HG03442 (cell line): ENCODE measurements around the gene GSG1L.

Experiments used
- ATAC-seq: cut with Tn5 transposase; IDR thresholded peaks from one replicate; pipeline ENCODE4 v1.9.1; 2021; ENCODE audit warnings: mild to moderate bottlenecking, moderate library complexity; ENCODE audit not compliant: unreplicated experiment

Gene GSG1L

GRCh38 chr16:27800817-27801216 is 262.7 kb downstream of the GSG1L start:
- ATAC-seq, result no peak

GRCh38 chr16:27799896-27800295 is 263.6 kb downstream of the GSG1L start:
- ATAC-seq, result no peak

GRCh38 chr16:27798241-27798640 is 265.3 kb downstream of the GSG1L start:
- ATAC-seq, result no peak

GRCh38 chr16:27795992-27796614 is 267.4 kb downstream of the GSG1L start:
- ATAC-seq, result no peak

DNA sequence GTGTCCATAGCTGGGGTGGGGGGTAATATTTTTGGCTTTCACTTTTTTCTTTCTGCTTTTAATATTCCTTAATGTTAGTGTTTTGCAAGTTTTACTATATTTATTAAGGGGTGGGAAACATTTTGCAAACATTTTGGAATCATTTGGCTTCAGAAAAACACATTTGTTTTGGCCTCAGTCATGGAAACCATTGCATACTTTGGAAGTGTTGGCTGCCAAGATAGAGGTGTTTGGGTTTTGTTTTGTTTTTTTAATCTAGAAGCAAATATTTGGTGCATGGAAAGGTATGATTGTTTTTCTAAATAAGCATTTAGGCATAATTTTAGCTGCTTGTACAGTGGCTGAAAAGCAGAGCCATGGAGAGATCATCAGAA is 270.3 kb downstream of the GSG1L start:
- no peak for ATAC-seq

GRCh38 chr16:27792486-27793248 is 270.8 kb downstream of the GSG1L start:
- no peak for ATAC-seq

- no peak for ATAC-seq
Measured at GRCh38 chr16:27791404-27791719, 272.2 kb downstream of the GSG1L start.

DNA sequence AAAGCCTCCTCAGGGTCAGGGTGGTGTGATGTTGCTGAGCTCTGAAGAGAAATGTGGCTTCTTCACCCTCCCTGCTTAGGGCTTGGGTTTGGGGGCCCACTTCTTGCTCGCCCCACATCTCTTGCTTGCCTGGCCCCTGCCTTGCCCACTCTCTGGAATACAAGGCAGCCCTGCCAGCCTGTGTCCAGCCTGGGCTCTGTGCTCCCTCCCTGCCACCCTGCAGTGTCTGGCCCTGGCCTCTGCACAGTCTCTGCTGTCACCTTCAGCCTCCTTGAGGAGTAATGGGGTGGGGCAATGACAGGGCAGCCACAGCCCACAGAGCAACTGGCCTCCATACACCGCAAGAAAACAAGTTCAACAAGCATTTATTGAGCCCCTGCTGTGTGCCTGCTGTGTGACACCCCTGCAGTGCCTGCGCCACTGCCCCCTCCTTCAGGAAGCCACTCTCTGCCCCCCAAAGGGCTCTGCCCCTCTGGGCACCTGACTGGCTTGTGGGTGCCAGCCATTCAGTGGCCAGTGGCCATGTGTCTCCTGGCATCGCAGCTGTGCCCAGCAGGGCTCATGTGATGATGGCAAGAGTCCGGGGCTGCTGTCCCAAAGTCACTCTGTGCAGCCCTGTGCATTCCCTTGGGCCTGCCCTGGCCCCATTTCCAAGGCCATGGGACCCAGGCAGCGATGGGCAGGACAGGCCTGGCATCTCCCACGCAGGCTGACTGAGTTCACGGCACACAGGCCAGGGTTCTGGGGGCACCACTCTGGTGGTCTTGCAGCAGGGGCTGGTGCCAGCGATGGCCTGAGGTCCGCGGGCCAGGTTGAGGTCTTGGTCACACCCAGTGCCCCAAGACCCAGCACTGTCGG is 272.7 kb downstream of the GSG1L start:
- ATAC-seq, result no peak

DNA sequence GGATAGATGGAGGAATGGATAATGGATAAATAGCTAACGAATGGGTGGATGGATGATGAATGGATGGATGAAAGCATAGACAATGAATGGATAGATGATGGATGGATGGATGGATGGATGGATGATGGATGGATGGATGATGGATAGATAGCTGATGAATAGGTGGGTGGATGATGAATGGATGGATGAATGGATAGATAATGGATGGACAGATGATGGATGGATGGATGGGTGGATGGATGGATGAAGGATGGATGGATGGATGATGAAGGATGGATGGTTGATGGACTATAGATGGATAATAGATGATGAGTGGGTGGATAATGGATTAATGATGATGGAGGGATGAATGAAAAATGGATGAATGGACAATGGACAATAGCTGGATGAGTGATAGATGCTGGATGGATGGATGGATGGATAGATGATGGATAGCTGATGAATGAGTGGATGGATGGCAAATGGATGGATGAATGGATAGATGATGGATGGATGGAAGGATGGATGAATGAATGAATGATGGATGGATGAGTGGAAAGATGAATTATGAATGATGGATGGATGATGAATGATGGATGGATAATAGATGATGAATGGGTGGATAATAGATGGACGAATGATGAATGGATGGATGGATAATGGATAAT is 273.8 kb downstream of the GSG1L start:
- ATAC-seq, result no peak

- ATAC-seq, result no peak
Measured at GRCh38 chr16:27789150-27789549, 274.4 kb downstream of the GSG1L start.

GRCh38 chr16:27787665-27788064 is 275.8 kb downstream of the GSG1L start:
- no peak for ATAC-seq

- no peak for ATAC-seq
Measured at GRCh38 chr16:27786923-27787625, 276.4 kb downstream of the GSG1L start.

DNA sequence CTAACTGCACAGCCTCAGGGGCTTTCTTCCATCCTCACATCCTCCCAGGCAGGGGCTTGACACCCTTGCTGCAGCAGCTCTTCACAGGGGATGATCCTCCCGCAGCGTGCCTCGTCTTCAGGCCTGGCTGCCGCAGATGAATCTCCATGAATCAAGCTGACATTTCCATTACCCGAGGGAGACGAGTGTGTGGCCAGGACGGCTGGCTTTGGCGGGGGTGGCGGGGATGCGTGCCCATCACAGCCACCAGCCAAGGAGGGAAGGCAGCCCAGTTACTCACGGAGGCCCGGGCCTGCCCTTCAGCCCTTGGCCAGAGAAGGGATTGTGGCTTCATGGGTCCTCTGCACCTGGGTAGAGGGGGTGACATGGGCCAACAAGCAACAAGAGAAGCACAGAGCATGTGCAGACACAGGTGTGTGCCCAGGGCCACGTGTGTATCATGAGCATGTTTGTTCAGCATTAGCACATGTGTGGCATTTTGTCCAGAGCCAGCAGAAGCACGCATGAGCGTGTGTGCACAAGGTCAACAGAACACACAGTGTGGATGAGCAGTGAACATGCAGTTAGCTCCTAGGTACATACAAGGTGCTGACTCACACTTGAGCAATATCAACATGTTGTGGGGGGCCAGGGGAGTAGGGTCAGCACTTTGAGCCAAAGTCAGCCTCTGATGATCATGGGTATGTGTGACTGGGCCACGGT is 277.1 kb downstream of the GSG1L start:
- no peak for ATAC-seq

DNA sequence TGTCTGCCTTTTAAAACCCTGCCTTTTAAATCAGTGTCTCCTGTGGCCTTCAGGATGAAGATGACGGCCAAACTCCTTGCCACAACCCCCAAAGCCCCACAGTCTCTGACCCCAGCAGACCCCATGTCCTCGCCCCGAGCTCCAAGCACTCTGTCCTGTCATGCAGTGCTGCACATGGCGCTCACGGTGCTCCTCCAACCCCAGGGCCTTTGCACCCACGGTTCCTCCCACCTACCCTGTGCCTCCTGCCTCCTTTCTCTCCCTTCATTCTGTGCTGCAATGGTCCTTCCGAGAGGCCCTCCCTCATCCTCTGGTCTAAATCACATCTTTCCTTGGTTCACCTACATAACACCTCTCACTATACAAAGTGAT is 278.2 kb downstream of the GSG1L start:
- ATAC-seq, result no peak

DNA sequence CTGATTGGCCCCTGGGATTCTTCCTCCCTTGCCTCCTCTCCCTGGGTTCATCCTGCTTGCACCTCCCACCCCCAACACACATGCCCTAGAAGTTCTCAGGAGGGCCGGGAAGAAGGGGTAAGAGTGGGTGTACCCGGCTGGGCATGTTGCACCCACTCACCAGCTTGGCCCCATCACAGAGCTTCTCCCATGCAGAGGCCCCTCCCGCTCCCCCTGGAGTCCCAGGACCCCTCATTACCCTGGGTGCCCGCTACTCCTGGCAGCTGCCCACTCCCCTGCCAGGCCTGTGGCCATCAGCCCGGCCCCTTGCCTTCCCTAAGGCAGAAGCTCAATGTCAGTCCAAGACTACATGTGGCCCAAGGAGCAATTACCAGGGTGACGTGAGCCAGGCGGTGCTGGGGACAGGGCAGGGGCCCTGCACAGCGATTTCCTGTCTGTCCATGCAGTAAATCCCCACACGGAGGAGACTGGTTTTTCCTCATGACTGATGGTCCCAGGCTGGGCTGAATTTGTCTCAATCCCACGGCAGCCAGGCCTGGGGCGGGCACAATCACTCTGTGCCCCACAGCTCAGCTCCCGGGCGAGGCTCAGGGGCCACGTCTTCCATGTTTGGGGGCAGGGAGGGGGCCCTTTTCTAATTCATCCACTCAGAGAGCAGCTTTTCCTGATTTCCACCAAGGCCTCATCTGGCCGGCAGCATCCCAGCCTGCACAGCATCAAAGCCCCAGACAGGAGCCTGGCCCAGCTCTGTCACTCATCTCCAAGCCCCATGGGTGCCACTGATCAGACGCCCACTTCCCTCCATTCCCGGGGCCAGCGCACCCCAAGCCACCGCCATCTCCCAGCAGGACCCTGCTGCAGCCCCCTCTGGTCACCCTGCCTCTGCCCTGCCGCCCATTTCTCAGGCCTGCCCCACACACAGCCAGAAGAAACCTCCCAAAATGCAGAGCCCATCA is 278.9 kb downstream of the GSG1L start:
- ATAC-seq, result no peak

- ATAC-seq, result no peak
Measured at GRCh38 chr16:27781981-27782880, 281.3 kb downstream of the GSG1L start.

DNA sequence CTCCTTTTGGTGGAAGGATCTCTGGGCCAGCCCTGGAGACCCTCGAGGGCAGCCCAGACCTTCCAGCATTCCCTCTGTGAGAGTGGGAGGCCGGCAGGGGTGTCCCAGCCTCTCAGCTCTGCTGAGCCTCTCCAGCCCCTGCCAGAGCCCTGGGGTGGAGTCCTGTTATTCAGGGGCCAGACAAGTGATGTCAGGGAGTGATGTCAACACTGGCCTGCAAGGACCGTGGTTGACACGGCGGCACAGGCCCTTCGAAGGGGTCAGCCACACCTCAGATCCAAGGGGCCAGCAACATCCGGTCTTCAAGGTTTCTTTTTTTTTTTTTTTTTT is 282.4 kb downstream of the GSG1L start:
- ATAC-seq, result no peak

DNA sequence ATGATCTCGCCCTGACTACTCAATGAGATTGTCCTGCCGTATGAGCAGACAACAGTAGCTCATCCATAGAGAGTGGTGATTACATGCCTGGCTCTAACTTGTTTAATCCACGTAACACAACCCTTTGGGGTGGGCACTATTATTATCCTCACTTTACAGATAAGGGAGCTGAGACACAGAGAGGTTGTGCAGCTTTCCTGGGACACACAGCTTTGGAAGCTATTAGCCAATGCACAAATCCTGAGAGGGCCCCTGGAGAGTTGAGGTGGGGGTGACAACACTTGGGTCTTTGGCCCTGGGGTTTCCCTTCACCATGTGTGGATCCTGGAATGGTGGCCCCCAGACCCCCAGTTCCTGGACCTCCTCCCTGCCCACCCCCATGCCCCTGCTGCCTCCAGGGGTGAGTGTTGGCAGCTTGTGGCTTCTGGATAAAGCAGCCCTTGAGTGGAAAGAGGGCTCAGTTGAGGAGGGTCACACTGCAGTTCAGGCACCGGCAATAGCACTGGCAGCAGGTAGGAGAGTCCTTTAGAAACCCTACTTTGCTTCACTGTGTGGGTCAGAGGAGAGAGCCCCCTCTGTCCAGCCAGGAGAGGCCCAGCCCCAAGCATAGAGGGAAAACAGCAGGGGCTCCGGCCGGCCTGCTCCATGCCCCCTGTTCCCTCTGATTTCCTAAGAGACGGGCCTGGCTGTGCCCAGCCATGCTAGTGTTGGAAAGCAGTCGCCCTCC is 282.9 kb downstream of the GSG1L start:
- ATAC-seq, result no peak
